Activated gamma-delta T cell treated with anti-CD3 and anti-CD28 coated beads, Interleukin-2, amount 50 U/mL, for 16 hours (primary cell): ENCODE results near the gene CTSD.

ENCODE experiments used
- DNase-seq: peaks from one replicate; pipeline ENCODE4 v3.0.0-alpha.2; 2020; ENCODE audit warnings: low read depth

The CTSD gene

GRCh38 chr11:1744891-1745700, 18.6 kb downstream of the CTSD start:
- no peak for DNase-seq

- no peak for DNase-seq
Measured at GRCh38 chr11:1744137-1744886, 19.4 kb downstream of the CTSD start.

- no peak for DNase-seq
Measured at GRCh38 chr11:1743585-1744136, 20.1 kb downstream of the CTSD start.

GRCh38 chr11:1742869-1743584, 20.7 kb downstream of the CTSD start:
- no peak for DNase-seq

- DNase-seq, result no peak
Measured at GRCh38 chr11:1742371-1742770, 21.4 kb downstream of the CTSD start.

GRCh38 chr11:1741741-1742140, 22.0 kb downstream of the CTSD start:
- no peak for DNase-seq

GRCh38 chr11:1740786-1741530, 22.8 kb downstream of the CTSD start:
- no peak for DNase-seq

GRCh38 chr11:1739576-1739975, 24.2 kb downstream of the CTSD start:
- DNase-seq, result no peak

GRCh38 chr11:1738380-1738779, 25.3 kb downstream of the CTSD start:
- no peak for DNase-seq

- no peak for DNase-seq
Measured at GRCh38 chr11:1737080-1737757, 26.5 kb downstream of the CTSD start.

GRCh38 chr11:1736447-1736992, 27.2 kb downstream of the CTSD start:
- no peak for DNase-seq

- no peak for DNase-seq
Measured at GRCh38 chr11:1735271-1735670, 28.5 kb downstream of the CTSD start.

- DNase-seq, result no peak
Measured at GRCh38 chr11:1734641-1735081, 29.1 kb downstream of the CTSD start.

GRCh38 chr11:1733716-1734640, 29.7 kb downstream of the CTSD start:
- DNase-seq, result no peak

GRCh38 chr11:1733009-1733715, 30.6 kb downstream of the CTSD start:
- no peak for DNase-seq

GRCh38 chr11:1732418-1733008, 31.2 kb downstream of the CTSD start:
- no peak for DNase-seq

- DNase-seq, result no peak
Measured at GRCh38 chr11:1731451-1732059, 32.2 kb downstream of the CTSD start.

- no peak for DNase-seq
Measured at GRCh38 chr11:1730059-1730629, 33.6 kb downstream of the CTSD start.
